Left lung (tissue), 10 donors: Measurements from ENCODE around the gene TUBA3E. TPM values are rescaled to one million over a fixed set of nuclear protein-coding genes. Genes with fewer than 3 reads are reported as not detected.
"Not testable (repeated sequence)": the region's sequence is repeated elsewhere in the genome, so short reads cannot be mapped to it uniquely, and the experiment has no call there.

ENCODE experiments used
- ATAC-seq: fragments of 200-7000 bp; cut with Tn5 transposase; one replicate; pipeline ENCODE4 v1.9.1; 2020; ENCODE audit warnings: moderate library complexity
- DNase-seq, 4 donors: peaks; one replicate each; pipeline ENCODE4 v3.0.0-alpha.2; 2013 to 2020
- H3K27ac ChIP-seq, 2 donors: fragments of 200-600 bp; sonication (generic) in 1 of 2; one replicate each; pipeline versions ENCODE4 v1.5.0 to v1.8.0; 2020 to 2021
- H3K27me3 ChIP-seq, 2 donors: fragments of 200-600 bp; sonication (generic) in 1 of 2; one replicate each; pipeline versions ENCODE4 v1.5.0 to v1.8.0; 2020 to 2021
- H3K36me3 ChIP-seq, 2 donors: fragments of 200-600 bp; sonication (generic) in 1 of 2; one replicate each; pipeline versions ENCODE4 v1.5.0 to v1.8.0; 2020 to 2021
- H3K4me1 ChIP-seq, 2 donors: fragments of 200-600 bp; one replicate each; pipeline ENCODE4 v1.8.0; 2021
- H3K4me3 ChIP-seq, 2 donors: fragments of 200-600 bp; sonication (generic) in 1 of 2; one replicate each; pipeline versions ENCODE4 v1.5.0 to v1.8.0; 2020 to 2021; ENCODE audit warnings: mild to moderate bottlenecking in 1 of 2
- H3K9me3 ChIP-seq, 2 donors: fragments of 200-600 bp; sonication (generic) in 1 of 2; one replicate each; pipeline versions ENCODE4 v1.5.0 to v1.8.0; 2020 to 2021
- intact Hi-C, 2 donors: fragments of 100-400 bp; cut with DNase I; formaldehyde crosslinking; loops; one replicate each; pipeline versions ENCODE4 v1.11.2 to v1.14.2; 2022
- polyA plus RNA-seq, 6 donors: library from polyadenylated mRNA; unstranded; fragments of 120-200 nt; gene quantifications; one replicate each; pipeline ENCODE4 v1.2.1, GENCODE V29; 2013; ENCODE audit not compliant: insufficient read length in 6 of 6
- total RNA-seq, 2 donors: library from RNA; stranded (reverse); fragmentation: NEBNext Ultra II Directional; extraction: Animal tissue kit (Norgen Biotek cat#: 25700); gene quantifications; one replicate each; pipeline ENCODE4 v1.2.1, GENCODE V29; 2021
- TF ChIP-seq, protein P1 (sequence below), 2 donors: fragments of 200-600 bp; sonication (generic) in 1 of 2; IDR thresholded peaks; one replicate each; pipeline versions ENCODE4 v1.5.0 to v1.8.0; 2021; ENCODE audit warnings: antibody characterized with exemption in 2 of 2
- donor health status: DM: no; HTN: yes; CAD: no.
- donor health status: DM: no; HTN: no; CAD: no.

Gene TUBA3E
- total and polyA plus RNA-seq, 8 donors = 0.14 to 0.20 TPM; not detected in 6

DNA sequence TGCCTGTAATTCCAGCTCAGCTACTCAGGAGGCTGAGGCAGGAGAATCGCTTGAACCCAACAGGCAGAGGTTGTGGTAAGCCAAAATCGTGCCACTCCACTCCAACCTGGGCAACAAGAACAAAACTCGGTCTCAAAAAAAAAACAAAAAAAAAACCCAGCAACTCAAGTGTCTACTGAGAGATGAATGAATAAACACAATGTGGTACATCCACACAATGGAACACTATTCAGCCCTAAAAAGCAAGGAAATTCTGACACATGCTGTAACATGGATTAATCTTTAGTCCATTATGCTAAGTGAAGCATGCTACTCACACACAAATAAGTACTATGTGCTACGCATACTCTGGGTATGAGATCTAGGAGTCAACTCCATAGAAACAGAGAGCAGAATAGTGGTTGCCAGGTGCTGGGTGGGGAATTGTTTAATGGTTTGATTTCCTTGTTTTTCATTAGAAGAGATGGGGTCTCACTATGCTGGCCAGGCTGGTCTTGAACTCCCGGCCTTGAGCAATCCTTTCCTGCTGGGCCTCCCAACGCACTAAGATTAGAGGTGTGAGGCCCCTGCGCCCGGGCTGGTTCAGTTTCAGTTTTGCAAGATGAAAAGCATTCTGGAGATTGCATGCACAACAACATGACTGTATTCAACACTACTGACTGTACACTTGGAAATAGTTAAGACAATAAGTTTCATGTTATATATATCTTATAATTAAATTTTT lies 32.8 kb downstream of the TUBA3E start:
- peak in 1 of 4 donors; percentile 51 for DNase-seq
- Histone ChIP-seq H3K36me3 (peaks cover 0 to 90% of the 10 kb centered on the region in 2 donors), H3K4me3 (no peak overlapping the region), H3K27me3 (no peaks in the 10 kb centered on the region), H3K9me3 (no peaks in the 10 kb centered on the region), H3K4me1 (no peaks in the 10 kb centered on the region), H3K27ac (no peak overlapping the region)
- intact Hi-C loops = no loop called here
- TF ChIP-seq, protein P1, sequence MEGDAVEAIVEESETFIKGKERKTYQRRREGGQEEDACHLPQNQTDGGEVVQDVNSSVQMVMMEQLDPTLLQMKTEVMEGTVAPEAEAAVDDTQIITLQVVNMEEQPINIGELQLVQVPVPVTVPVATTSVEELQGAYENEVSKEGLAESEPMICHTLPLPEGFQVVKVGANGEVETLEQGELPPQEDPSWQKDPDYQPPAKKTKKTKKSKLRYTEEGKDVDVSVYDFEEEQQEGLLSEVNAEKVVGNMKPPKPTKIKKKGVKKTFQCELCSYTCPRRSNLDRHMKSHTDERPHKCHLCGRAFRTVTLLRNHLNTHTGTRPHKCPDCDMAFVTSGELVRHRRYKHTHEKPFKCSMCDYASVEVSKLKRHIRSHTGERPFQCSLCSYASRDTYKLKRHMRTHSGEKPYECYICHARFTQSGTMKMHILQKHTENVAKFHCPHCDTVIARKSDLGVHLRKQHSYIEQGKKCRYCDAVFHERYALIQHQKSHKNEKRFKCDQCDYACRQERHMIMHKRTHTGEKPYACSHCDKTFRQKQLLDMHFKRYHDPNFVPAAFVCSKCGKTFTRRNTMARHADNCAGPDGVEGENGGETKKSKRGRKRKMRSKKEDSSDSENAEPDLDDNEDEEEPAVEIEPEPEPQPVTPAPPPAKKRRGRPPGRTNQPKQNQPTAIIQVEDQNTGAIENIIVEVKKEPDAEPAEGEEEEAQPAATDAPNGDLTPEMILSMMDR (IDR thresholded peaks at IDR 0.05) = no peak
- ATAC-seq = no peak

DNA sequence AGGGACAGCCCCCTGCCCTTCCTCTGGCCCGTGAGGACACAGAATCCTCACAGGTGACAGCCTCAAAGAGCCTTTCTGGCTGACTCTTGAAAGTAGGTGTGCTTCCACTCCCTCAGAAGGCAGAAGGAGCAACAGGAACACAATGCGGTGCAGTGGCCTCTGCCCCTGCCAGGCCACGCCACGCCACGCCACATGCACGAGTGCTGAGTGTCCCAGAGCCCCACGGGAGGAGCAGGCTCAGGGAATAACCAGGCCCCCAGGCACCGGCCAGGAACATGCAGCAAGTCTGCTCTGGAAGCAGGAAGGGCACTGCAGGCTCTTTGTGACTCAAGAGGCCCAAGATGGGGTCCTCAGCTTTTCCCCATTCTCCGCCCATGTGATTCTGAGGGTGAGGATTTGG lies 35.3 kb downstream of the TUBA3E start:
- H3K36me3 ChIP-seq = peaks cover 0 to 95% of the 10 kb centered on the region in 2 donors
- TF ChIP-seq, protein P1 (IDR thresholded peaks at IDR 0.05) = no peak
- DNase-seq (peak in 1 of 4 donors; percentile 40), ATAC-seq (no peak)
- H3K9me3 ChIP-seq = no peaks in the 10 kb centered on the region
- no peak overlapping the region for H3K27ac ChIP-seq
- no peak overlapping the region for H3K4me3 ChIP-seq
- no peaks in the 10 kb centered on the region for H3K27me3 ChIP-seq
- intact Hi-C loops = no loop called here
- H3K4me1 ChIP-seq = no peaks in the 10 kb centered on the region

DNA sequence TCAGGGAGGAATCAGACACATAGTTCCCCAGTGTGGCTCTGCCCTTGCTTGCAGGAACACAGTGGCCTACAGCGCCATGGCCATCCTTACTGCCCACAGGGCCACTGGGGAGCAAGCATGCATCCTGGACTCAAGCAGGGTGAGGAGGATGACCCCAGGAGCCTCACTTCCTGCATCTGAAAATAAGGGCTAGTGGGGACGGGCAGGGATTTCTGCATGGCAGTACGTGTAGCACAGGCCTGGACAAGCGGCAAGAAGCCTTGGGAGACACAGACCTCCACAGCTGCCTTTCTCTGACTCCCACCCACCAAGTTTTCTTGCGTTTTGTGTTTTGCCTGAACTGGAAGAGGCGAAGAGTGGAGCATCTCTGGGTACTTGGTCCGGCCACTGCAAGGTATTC lies 35.8 kb downstream of the TUBA3E start:
- H3K27me3 ChIP-seq, ATAC-seq, H3K4me1 ChIP-seq, intact Hi-C loops, H3K4me3 ChIP-seq, H3K9me3 ChIP-seq, H3K27ac ChIP-seq: not testable (repeated sequence)
- H3K36me3 ChIP-seq = peaks cover 0 to 95% of the 10 kb centered on the region in 2 donors
- peak in 1 of 4 donors; percentile 6 for DNase-seq

DNA sequence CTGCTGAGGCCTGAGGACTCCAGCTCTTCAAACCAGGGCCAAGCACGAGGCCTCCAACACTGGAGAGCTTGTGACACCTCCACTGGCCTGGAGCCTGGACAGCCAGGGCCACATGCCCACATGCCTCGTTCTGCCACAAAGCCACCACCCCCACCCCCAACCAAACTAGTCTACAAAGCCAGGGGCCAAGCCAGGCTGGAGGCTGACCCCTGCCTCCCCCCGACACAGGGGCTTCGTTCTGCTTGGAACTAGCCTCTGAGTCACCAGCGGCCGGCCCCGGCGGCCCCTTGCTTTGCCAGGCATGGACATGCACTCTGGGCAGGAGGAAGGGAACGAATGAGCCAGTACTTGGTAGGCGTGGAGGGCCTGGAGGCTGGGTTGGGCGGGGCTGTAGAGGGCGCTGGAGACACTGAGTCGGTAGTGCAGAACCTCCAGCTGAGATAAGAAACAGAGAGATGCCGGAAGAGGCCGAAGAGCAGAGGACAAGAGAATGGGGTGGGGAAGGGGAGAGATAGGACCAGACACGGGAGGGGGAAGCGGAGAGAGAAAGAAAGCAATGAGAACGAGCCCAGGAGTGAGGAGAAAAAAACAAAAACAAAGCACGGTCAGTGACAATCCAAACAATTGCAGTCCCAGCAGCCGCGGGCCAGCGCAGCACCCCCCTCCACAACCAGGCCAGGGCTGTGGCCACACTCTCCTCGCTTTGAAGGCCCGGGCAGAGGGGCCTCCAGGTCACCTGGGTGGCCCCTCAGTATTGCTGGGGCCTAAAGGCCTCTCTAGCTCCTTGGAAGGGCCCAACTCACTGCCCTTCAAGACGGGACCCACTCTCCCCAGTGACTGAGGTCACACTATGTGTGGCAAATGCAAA lies 37.2 kb downstream of the TUBA3E start:
- intact Hi-C loops, H3K4me3 ChIP-seq, H3K4me1 ChIP-seq, H3K9me3 ChIP-seq, H3K27ac ChIP-seq, H3K27me3 ChIP-seq, ATAC-seq: not testable (repeated sequence)
- peak in 1 of 4 donors; percentile 67 for DNase-seq
- peaks cover 0 to 90% of the 10 kb centered on the region in 2 donors for H3K36me3 ChIP-seq

DNA sequence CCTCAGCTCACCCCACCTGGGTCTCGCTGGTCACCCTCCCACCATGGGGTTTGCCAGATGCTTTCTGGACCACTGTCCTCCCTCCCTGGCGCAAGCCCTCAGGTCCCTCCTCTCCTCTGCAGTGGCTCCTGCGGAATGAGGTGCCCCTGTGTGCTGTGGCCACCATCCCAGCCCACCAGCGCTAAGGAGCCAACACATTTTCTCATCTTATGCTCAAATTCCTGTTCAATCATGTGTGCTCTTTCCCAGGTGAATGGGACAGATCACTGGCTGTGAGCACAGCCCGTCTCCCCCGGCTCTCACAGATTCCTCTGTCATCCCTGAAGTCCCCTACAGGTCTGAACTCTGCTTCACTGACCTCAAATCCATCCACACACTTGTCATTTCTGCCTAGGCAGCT lies 38.1 kb downstream of the TUBA3E start:
- DNase-seq (peak in 1 of 4 donors; percentile 23), ATAC-seq (no peak)
- intact Hi-C loops = no loop called here
- Histone ChIP-seq H3K27ac (no peak overlapping the region), H3K36me3 (peaks cover 0 to 90% of the 10 kb centered on the region in 2 donors), H3K27me3 (no peaks in the 10 kb centered on the region), H3K4me1 (no peaks in the 10 kb centered on the region), H3K9me3 (no peaks in the 10 kb centered on the region), H3K4me3 (no peak overlapping the region)
- TF ChIP-seq, protein P1 (IDR thresholded peaks at IDR 0.05) = no peak

DNA sequence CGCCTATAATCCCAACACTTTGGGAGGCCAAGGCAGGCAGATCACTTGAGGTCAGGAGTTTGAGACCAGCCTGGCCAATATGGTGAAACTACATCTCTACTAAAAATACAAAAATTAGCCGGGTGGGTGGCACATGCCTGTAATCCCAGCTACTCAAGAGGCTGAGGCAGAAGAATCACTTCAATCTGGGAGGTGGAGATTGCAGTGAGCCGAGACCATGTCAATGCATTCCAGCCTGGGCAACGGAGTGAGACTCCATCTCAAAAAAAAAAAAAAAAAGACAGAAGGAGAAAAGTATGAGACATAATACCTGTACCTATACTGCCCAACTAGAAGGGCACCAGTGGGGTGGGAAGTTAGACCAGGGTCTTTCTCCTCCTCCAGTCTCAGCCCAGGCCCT lies 38.9 kb downstream of the TUBA3E start:
- H3K9me3 ChIP-seq, intact Hi-C loops, H3K27ac ChIP-seq, ATAC-seq, H3K27me3 ChIP-seq, H3K4me3 ChIP-seq, H3K4me1 ChIP-seq, DNase-seq: not testable (repeated sequence)
- peaks cover 0 to 90% of the 10 kb centered on the region in 2 donors for H3K36me3 ChIP-seq
